ENCODE measurements around the gene GMPR2.
"Not testable (repeated sequence)": the region's sequence is repeated elsewhere in the genome, so short reads cannot be mapped to it uniquely, and the experiment has no call there.

GMPR2 gene

GRCh38 chr14:24196071-24197055 lies 36.4 kb upstream of the GMPR2 start:
- peak; percentile 19 for DNase-seq
- in situ Hi-C loops (cut with HindIII; ENCODE audit: low pct_ligation_motif_present, low pct_unique_long_range_greater_than_20kb, low sequenced_read_pairs): no loop called here

GRCh38 chr14:24197056-24197450 lies 35.7 kb upstream of the GMPR2 start:
- no peak for DNase-seq
- in situ Hi-C loops (cut with HindIII; ENCODE audit: low pct_ligation_motif_present, low pct_unique_long_range_greater_than_20kb, low sequenced_read_pairs): no loop called here

DNA sequence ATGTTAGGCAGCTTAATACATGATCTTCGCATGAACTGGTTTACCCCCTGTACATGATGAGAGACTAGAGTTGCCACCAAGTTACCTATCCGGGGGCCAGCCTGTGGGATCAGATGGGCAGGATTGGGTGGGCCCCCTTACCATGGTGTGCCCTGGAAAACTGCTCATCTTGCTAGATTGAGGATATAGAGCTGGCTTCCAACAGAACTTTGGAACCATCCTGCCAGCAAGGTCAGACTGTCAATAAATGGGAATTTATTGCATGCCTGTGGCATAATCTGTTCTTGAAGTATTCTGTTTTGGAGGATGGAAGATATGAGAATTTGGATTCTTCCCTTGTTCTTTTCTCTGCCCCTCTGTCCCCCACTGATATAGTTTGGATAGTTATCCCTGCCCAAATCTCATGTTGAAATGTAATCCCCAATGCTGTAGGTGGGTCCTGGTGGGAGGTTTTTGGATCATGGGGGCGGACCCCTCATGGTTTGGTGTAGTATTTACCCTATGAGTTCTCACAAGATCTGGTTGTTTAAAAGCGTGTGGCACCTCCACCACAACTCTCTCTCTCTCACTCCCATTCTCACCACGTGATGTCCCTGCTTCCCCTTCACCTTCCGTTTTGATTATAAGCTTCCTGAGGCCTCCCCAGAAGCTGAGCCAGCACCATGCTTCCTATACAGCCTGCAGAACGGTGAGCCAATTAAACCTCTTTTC lies 33.8 kb upstream of the GMPR2 start:
- in situ Hi-C loops (cut with HindIII; ENCODE audit: low pct_ligation_motif_present, low pct_unique_long_range_greater_than_20kb, low sequenced_read_pairs): no loop called here
- DNase-seq: no peak

DNA sequence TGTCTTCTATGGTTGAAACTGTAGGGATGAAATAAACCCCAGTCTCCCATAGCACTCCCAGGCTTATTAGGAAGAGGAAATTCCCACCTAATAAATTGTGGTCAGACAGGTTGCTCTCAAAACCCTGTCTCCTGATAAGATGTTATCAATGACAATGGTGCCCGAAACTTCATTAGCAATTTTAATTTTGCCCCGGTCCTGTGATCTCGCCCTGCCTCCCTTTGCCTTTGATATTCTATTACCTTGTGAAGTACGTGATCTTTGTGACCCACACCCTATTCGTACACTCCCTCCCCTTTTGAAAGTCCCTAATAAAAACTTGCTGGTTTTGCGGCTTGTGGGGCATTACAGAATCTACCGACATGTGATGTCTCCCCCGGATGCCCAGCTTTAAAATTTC lies 30.2 kb upstream of the GMPR2 start:
- DNase-seq; in situ Hi-C loops (cut with HindIII; ENCODE audit: low pct_ligation_motif_present, low pct_unique_long_range_greater_than_20kb, low sequenced_read_pairs): not testable (repeated sequence)

DNA sequence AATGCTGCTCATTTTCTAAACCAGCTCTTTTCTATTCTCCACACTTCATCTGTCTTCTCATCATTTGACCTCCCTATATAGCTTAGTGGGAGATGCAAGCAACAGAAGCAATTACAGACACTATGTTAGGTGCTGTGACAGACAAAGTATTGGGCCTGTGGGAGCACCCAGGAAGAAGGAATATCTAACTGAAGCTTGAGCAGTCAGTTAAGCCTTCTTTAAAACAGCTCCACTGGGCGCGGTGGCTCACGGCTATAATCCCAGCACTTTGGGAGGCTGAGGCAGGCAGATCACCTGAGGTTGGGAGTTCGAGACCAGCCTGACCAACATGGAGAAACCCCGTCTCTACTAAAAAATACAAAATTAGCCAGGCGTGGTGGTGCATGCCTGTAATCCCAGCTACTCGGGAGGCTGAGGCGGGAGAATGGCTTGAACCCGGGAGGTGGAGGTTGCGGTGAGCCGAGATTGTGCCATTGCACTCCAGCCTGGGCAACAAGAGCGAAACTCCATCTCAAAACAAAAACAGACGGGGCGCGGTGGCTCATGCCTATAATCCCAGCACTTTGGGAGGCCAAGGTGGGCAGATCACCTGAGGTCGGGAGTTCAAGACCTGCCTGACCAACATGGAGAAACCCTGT lies 29.4 kb upstream of the GMPR2 start:
- in situ Hi-C loops (cut with HindIII; ENCODE audit: low pct_ligation_motif_present, low pct_unique_long_range_greater_than_20kb, low sequenced_read_pairs); DNase-seq: not testable (repeated sequence)

DNA sequence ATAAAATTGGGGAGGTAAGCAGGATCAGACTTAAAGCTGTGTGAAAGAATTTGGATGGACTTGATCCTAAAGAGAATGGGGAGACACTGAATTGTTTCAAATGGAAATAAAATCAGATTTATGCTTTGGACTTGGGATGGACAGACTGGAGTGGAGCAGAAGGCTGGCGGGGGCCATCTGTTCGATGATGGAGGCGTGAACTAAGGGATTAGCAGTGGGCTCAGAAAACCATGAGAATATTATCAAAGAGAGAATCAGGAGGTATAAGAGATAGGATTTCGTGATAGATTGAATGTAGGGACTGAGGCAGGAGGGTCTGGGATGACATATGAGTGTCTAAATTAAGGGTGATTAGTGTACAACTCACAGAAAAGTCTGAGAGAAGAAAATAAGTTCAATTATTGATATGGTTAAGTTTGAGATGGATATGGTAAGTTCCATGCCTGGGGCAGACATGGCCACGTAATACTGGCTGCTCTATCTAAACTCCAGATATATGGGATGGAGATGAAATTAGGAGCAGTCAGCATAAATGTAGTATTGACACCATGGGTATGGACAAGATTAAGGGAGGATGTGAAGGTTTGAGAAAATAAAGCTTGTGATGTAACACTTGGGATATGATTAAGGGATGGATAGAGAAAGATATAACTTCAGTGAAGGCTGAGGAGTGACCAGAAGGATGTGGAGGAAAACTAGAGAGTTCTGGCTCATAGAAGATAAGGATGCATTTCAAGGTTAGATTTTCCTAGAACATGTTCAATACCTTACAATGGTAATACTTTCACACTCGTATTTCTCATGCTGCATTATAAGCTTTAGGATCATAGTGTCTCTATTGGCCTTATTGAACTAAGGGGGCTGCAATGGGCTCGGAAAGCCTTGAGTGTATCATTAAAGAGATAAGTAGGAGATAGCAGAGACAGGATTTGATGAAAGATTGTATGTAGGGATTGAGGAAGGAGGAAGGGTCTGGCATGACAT lies 28.3 kb upstream of the GMPR2 start:
- no peak for DNase-seq
- in situ Hi-C loops (cut with HindIII; ENCODE audit: low pct_ligation_motif_present, low pct_unique_long_range_greater_than_20kb, low sequenced_read_pairs): no loop called here

GRCh38 chr14:24206260-24207103 lies 26.2 kb upstream of the GMPR2 start:
- no peak for DNase-seq
- in situ Hi-C loops (cut with HindIII; ENCODE audit: low pct_ligation_motif_present, low pct_unique_long_range_greater_than_20kb, low sequenced_read_pairs): no loop called here

- in situ Hi-C loops (cut with HindIII; ENCODE audit: low pct_ligation_motif_present, low pct_unique_long_range_greater_than_20kb, low sequenced_read_pairs): no loop called here
- no peak for DNase-seq
Measured at GRCh38 chr14:24207104-24207551, 25.6 kb upstream of the GMPR2 start.

DNA sequence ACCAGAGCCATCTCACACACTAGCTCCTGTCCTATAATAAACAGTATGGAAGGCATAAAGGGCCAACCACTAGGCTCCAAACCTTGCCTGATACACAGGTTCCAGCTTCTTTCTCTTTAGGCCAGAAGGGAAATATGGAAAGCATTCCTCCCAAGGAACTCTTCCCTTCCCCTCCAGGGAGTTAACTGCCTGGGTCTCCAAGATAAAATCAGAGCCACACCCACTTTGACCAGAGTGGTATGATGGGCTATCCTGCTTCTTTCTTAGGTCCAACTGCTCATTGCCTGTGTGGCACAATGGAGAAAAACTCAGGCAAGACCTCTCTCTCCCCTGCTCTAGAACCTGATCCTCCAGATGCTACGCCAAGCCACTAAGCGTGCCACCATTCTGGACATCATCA lies 25.1 kb upstream of the GMPR2 start:
- no peak for DNase-seq
- in situ Hi-C loops (cut with HindIII; ENCODE audit: low pct_ligation_motif_present, low pct_unique_long_range_greater_than_20kb, low sequenced_read_pairs): no loop called here

DNA sequence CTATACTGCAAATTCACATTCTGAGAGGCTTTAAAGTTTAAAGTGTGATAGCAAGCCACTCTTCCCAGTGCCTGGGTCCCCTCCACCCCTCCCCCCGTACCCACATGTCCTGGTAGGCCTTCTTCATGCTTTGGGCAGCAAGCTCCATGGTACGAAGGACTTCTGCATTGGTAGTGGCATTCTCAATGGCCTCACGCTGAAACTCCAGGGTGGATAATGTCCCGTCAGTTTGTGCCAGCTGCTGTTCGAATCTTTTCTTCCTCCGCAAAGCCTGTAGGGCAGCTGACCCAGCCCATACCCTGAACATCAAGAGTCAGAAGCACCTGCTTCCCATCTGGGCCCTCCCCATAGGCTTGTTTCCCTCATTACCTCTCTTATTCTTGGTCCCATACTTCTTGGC lies 21.4 kb upstream of the GMPR2 start:
- in situ Hi-C loops (cut with HindIII; ENCODE audit: low pct_ligation_motif_present, low pct_unique_long_range_greater_than_20kb, low sequenced_read_pairs): no loop called here

DNA sequence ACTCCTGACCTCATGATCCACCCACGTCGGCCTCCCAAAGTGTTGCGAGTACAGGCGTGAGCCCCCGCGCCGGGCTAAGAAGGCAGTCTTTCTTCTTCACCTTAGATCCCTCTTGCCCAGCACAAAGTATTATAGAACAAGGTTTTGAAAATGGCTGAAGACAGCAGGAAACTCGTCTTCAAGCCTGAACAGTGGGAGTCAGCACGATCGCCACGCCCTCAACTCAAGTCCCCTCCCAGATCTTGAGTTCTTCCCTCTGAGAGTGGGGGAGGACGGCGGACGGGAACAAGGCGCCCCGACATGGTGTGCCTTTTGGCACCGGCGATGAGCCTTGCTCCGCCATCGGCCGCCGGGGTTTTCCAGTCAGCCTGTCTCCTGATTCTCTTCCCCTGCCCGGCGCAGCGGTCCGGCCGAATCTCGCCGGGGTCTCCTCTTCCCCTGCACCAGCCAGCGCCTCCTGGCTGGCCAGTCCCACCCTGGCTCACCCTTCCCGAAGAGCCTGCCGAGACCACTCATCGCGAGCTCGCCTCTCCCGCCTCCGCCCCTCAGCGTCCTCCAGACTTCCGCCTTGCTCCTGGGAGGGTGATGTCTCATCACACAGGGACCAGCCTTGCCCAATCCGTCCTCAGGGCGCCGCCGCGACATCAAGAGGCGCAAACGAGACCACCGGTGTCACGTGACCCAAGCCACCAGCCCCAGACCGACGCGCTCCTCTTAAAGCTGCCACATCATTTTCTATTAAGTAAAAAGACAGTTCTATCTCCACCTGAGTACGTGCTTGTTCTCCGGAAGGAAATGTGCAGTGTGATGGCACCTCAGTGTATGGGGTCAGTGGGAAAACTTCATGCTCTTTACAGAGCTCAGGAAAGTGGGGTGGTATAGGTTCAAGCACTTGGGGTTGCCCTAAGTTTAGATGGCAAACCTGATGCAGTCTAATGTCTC lies 19.5 kb upstream of the GMPR2 start, which contains the start of gene CHMP4A:
CHMP4A (minus strand) TSS at position 565 of the 942 bp plus-strand sequence; CDS start at position 516, 49 bp downstream.
- in situ Hi-C loops (cut with HindIII; ENCODE audit: low pct_ligation_motif_present, low pct_unique_long_range_greater_than_20kb, low sequenced_read_pairs): no loop called here
- peak; percentile 97 for DNase-seq

More for the DNA sequence above, 21.4 kb upstream of the GMPR2 start:
- no peak for DNase-seq

DNA sequence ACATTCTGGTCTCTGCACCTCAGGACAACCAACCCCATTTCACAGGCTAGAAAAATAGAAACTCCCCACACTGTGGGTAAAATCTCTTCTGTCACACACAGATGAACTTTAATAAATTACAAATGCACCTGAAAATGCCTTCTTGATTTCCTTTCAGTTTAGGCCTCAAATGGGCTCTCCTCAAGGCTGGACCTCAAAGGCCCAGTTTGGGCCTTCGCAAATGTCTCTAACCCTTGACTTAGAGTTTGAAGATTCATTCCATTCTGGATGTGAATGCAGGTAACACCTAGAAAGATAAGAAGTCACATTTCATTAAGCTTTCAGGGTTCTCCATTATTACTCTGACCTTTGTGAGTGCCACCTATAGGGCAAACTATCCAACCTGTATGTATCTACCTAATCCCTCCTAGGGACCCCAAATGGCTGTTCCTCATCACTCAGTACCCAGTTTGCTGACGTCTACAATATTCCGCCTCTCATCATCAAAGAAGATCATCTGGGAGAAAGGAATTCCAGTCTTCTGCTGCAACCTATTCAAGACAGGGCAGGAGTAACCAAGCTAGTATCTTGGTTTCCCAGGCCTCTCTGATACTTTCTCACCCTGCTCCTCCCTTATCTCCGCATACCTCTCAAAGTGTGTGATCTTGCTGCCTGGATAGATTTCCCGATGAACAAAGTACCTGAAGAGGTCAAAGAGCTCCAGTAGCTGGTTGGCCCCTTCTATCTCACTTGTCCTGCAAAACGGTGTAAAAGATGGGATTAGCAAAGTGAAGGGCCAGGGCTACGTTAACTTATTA lies 18.7 kb upstream of the GMPR2 start:
- in situ Hi-C loops (cut with HindIII; ENCODE audit: low pct_ligation_motif_present, low pct_unique_long_range_greater_than_20kb, low sequenced_read_pairs): no loop called here

GRCh38 chr14:24215495-24216344 lies 17.0 kb upstream of the GMPR2 start, which contains the start of gene MDP1:
Gene MDP1, minus strand, starts transcription at chr14:24216066. Its CDS starts 111 bp downstream, at chr14:24215955.
- peak; percentile 80 for DNase-seq
- in situ Hi-C loops (cut with HindIII; ENCODE audit: low pct_ligation_motif_present, low pct_unique_long_range_greater_than_20kb, low sequenced_read_pairs): no loop called here

More for the DNA sequence above, 18.7 kb upstream of the GMPR2 start:
- no peak for DNase-seq

- in situ Hi-C loops (cut with HindIII; ENCODE audit: low pct_ligation_motif_present, low pct_unique_long_range_greater_than_20kb, low sequenced_read_pairs): no loop called here
- DNase-seq: no peak
Measured at GRCh38 chr14:24216345-24216699, 16.4 kb upstream of the GMPR2 start.
